Adrenal gland (tissue), 5 donors: ENCODE data around the gene GLRA2.

Experiments used
- CTCF ChIP-seq, 6 experiments: fragments of 450-650 bp in 4 of 6; fragments of 200-600 bp in 2 of 6; sonication (generic) in 1 of 6; IDR thresholded peaks; 1 replicate in 5 of 6; 2 replicates in 1 of 6; pipeline versions ENCODE4 v1.5.1 to v1.8.0; 2016 to 2021; ENCODE audit warnings: antibody characterized with exemption in 6 of 6, mild to moderate bottlenecking in 2 of 6, moderate library complexity in 1 of 6
- POLR2A ChIP-seq, 2 donors: fragments of 450-650 bp; IDR thresholded peaks; one replicate each; pipeline ENCODE4 v1.6.1; 2017; ENCODE audit warnings: antibody characterized with exemption in 2 of 2, mild to moderate bottlenecking in 2 of 2, moderate library complexity in 1 of 2
- donor health status: DM: no; HTN: no; CAD: no.

GRCh38 chrX:14758029-14758491 is 228.7 kb downstream of the GLRA2 start:
- TF ChIP-seq CTCF (IDR thresholded peaks at IDR 0.05) (no peak), POLR2A (IDR thresholded peaks at IDR 0.05) (no peak)
